B cell (primary cell): ENCODE measurements around the gene SARM1. TPM values are rescaled to one million over a fixed set of nuclear protein-coding genes. Genes with fewer than 3 reads are reported as not detected.

Source experiments
- ATAC-seq: fragments of 200-7000 bp; cut with Tn5 transposase; one replicate; pipeline ENCODE4 v1.10.0; 2021; ENCODE audit warnings: low read depth, mild to moderate bottlenecking, moderate number of reproducible peaks, moderate library complexity
- CTCF ChIA-PET: fragments of 350-600 bp; sonication (Branson Sonifier 250); formaldehyde crosslinking; loops from one replicate; lab custom pipeline; 2021; ENCODE audit warnings: antibody characterized with exemption, inconsistent platforms; lab: Charles Lee
- POLR2A ChIA-PET: fragments of 350-600 bp; sonication (Branson Sonifier 250); formaldehyde crosslinking; loops from one replicate; lab custom pipeline; 2021; ENCODE audit warnings: antibody characterized with exemption; lab: Charles Lee
- DNase-seq: peaks from one replicate; pipeline ENCODE4 v3.0.0; 2013
- H2AFZ ChIP-seq: 2 replicates; pipeline ENCODE4 v1.6.1; 2012; ENCODE audit warnings: mild to moderate bottlenecking, low read depth, low read length; ENCODE audit not compliant: insufficient read depth, poor library complexity, severe bottlenecking
- H3K27ac ChIP-seq, 2 donors: 1 replicate in 1 of 2; 2 replicates in 1 of 2; pipeline ENCODE4 v1.5.1; 2012 to 2013; ENCODE audit warnings: low read length in 2 of 2, mild to moderate bottlenecking in 2 of 2, moderate library complexity in 1 of 2
- H3K27me3 ChIP-seq, 4 experiments: fragments of 200-600 bp in 1 of 4; sonication (generic) in 1 of 4; replicated peaks in 1 of 4; 1 replicate in 2 of 4; 2 replicates in 2 of 4; pipeline versions ENCODE4 v1.6.1 to v1.7.0; 2013 to 2016; ENCODE audit warnings: low read length in 3 of 4, mild to moderate bottlenecking in 2 of 4, mixed read lengths in 1 of 4, moderate library complexity in 1 of 4; ENCODE audit not compliant: insufficient read depth in 4 of 4, control insufficient read depth in 3 of 4; ENCODE audit errors: control extremely low read depth in 1 of 4
- H3K36me3 ChIP-seq, 2 experiments: replicated peaks in 1 of 2; 1 replicate in 1 of 2; 2 replicates in 1 of 2; pipeline versions ENCODE4 v1.6.1 to v1.7.1; 2013; ENCODE audit warnings: low read length in 1 of 2; ENCODE audit not compliant: insufficient read depth in 2 of 2, control insufficient read depth in 1 of 2; ENCODE audit errors: control extremely low read depth in 1 of 2, extremely low read depth in 1 of 2
- H3K4me1 ChIP-seq, 2 donors: fragments of 200-600 bp in 1 of 2; sonication (generic) in 1 of 2; 1 replicate in 1 of 2; 2 replicates in 1 of 2; pipeline versions ENCODE4 v1.5.1 to v1.6.1; 2013 to 2017; ENCODE audit warnings: low read length in 2 of 2; ENCODE audit not compliant: control insufficient read depth in 2 of 2, insufficient read depth in 2 of 2
- H3K4me2 ChIP-seq: replicated peaks from 2 replicates; pipeline ENCODE3; 2012; ENCODE audit warnings: mild to moderate bottlenecking, low read depth, low read length; ENCODE audit not compliant: poor library complexity, severe bottlenecking
- H3K4me3 ChIP-seq, 5 experiments: fragments of 200-600 bp in 1 of 5; sonication (generic) in 1 of 5; 1 replicate in 3 of 5; 2 replicates in 2 of 5; pipeline versions ENCODE4 v1.5.1 to v1.7.0; 2011 to 2016; ENCODE audit warnings: low read length in 4 of 5, mild to moderate bottlenecking in 4 of 5, low read depth in 2 of 5, control low read depth in 1 of 5, moderate library complexity in 1 of 5; ENCODE audit not compliant: insufficient read depth in 1 of 5; ENCODE audit errors: control extremely low read depth in 1 of 5, extremely low read depth in 1 of 5
- H3K79me2 ChIP-seq: fragments of 200-600 bp; sonication (generic); one replicate; pipeline ENCODE4 v1.6.0; 2016; ENCODE audit warnings: low read length; ENCODE audit not compliant: control insufficient read depth, insufficient read depth
- H3K9ac ChIP-seq: fragments of 200-600 bp; sonication (generic); 2 replicates; pipeline ENCODE4 v1.6.1; 2017; ENCODE audit warnings: mild to moderate bottlenecking, low read length, moderate library complexity
- H3K9me3 ChIP-seq, 3 donors: one replicate each; pipeline versions ENCODE4 v1.6.1 to v1.7.1; 2013; ENCODE audit warnings: low read length in 2 of 3; ENCODE audit not compliant: control insufficient read depth in 2 of 3, insufficient read depth in 1 of 3; ENCODE audit errors: control extremely low read depth in 1 of 3
- H4K20me1 ChIP-seq: 2 replicates; pipeline ENCODE4 v1.6.0; 2012; ENCODE audit warnings: mild to moderate bottlenecking, low read length; ENCODE audit not compliant: insufficient read depth, control insufficient read depth, poor library complexity, severe bottlenecking
- H3K27ac Mint-ChIP-seq: one replicate; pipeline ENCODE4 v1.8.0; 2021; ENCODE audit warnings: mixed read lengths
- H3K27me3 Mint-ChIP-seq: one replicate; pipeline ENCODE4 v1.8.0; 2021; ENCODE audit warnings: mixed read lengths
- H3K4me1 Mint-ChIP-seq: one replicate; pipeline ENCODE4 v1.8.0; 2021; ENCODE audit warnings: mixed read lengths
- H3K4me3 Mint-ChIP-seq: one replicate; pipeline ENCODE4 v1.8.0; 2021; ENCODE audit warnings: mixed read lengths
- H3K9me3 Mint-ChIP-seq: one replicate; pipeline ENCODE4 v1.8.0; 2022; ENCODE audit warnings: mixed read lengths; ENCODE audit not compliant: insufficient read depth
- EZH2 ChIP-seq: IDR thresholded peaks from 2 replicates; pipeline ENCODE4 v1.6.1; 2012; ENCODE audit warnings: borderline replicate concordance, low read depth, mild to moderate bottlenecking, moderate library complexity, low read length; ENCODE audit not compliant: insufficient read depth, poor library complexity, severe bottlenecking
- WGBS: methylation state at CpG from one replicate; pipeline ENCODE4 v1.1.5; 2013; ENCODE audit warnings: missing lambda C conversion rate; ENCODE audit not compliant: insufficient coverage; 5-methylcytosine and 5-hydroxymethylcytosine counted together
- intact Hi-C: fragments of 100-400 bp; cut with micrococcal nuclease; formaldehyde crosslinking; loops from one replicate; pipeline ENCODE4 v1.10.0; 2022
- polyA plus RNA-seq: library from polyadenylated mRNA; depleted of rRNA; stranded (reverse); fragments of >200 nt; gene quantifications from 2 replicates; pipeline ENCODE4 v1.2.3, GENCODE V29; 2012
- total RNA-seq, 2 donors: library from RNA; stranded (reverse); fragments of 120-200 nt in 1 of 2; gene quantifications; 1 replicate in 1 of 2; 2 replicates in 1 of 2; pipeline versions ENCODE4 v1.2.3 to v1.2.4, GENCODE V29; 2013 to 2022
- TF ChIP-seq, protein P1 (sequence below): fragments of 200-600 bp; IDR thresholded peaks from one replicate; pipeline ENCODE4 v1.8.0; 2022; ENCODE audit warnings: antibody characterized with exemption, mild to moderate bottlenecking

The SARM1 gene
- total and polyA plus RNA-seq, 2 donors (not counting 1 experiment from before 2014, with no cell fraction given): 22.5 to 32.8 TPM

DNA sequence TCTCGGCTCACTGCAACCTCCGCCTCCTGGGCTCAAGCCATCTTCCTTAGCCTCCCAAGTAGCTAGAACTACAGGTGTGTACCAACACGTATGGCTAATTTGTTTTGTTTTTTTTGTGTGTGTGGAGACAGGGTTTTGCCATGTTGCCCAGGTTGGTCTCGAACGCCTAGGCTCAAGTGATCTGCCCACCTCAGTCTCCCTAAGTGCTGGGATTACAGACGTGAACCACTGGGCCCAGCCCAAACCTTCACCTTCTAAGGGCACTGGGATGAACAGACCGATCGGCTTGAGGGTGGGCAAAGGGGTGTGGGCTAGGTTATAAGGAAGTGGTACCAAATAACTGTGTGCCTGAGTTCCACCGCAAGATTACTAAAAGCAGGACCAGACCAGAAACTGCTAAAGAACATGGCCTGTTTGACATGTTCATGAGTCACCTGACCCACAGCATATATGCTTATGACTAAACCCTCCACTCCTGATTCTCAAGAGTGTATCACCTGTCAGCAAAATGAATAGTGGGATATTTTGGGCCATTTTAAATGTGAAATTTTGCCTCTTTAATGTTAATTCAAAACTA lies 44.4 kb upstream of the SARM1 start:
- Histone ChIP-seq H3K36me3 (peaks cover 0 to 45% of the 10 kb centered on the region in 2 experiments), H3K4me3 (no peak overlapping the region), H3K27me3 (no peaks in the 10 kb centered on the region), H3K27ac (no peak overlapping the region), H3K4me2 (no peak overlapping the region), H2AFZ (no peak overlapping the region), H4K20me1 (peaks cover 4% of the 10 kb centered on the region), H3K9me3 (no peaks in the 10 kb centered on the region), H3K79me2 (peaks cover 7% of the 10 kb centered on the region), H3K9ac (no peak overlapping the region), H3K4me1 (no peaks in the 10 kb centered on the region)
- TF ChIP-seq, protein P1, sequence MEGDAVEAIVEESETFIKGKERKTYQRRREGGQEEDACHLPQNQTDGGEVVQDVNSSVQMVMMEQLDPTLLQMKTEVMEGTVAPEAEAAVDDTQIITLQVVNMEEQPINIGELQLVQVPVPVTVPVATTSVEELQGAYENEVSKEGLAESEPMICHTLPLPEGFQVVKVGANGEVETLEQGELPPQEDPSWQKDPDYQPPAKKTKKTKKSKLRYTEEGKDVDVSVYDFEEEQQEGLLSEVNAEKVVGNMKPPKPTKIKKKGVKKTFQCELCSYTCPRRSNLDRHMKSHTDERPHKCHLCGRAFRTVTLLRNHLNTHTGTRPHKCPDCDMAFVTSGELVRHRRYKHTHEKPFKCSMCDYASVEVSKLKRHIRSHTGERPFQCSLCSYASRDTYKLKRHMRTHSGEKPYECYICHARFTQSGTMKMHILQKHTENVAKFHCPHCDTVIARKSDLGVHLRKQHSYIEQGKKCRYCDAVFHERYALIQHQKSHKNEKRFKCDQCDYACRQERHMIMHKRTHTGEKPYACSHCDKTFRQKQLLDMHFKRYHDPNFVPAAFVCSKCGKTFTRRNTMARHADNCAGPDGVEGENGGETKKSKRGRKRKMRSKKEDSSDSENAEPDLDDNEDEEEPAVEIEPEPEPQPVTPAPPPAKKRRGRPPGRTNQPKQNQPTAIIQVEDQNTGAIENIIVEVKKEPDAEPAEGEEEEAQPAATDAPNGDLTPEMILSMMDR: no peak
- no peak for TF ChIP-seq EZH2
- ChIA-PET POLR2A (no interaction called here), CTCF (no interaction called here)
- Mint-ChIP-seq H3K4me1 (peaks cover 5% of the 10 kb centered on the region), H3K27me3 (no peaks in the 10 kb centered on the region), H3K9me3 (no peaks in the 10 kb centered on the region), H3K4me3 (no peak overlapping the region), H3K27ac (no peak overlapping the region)
- ATAC-seq (no peak), DNase-seq (no peak)
- WGBS: 89% methylated on average over 4 of the region's 9 CpGs
- intact Hi-C loops: no loop called here

DNA sequence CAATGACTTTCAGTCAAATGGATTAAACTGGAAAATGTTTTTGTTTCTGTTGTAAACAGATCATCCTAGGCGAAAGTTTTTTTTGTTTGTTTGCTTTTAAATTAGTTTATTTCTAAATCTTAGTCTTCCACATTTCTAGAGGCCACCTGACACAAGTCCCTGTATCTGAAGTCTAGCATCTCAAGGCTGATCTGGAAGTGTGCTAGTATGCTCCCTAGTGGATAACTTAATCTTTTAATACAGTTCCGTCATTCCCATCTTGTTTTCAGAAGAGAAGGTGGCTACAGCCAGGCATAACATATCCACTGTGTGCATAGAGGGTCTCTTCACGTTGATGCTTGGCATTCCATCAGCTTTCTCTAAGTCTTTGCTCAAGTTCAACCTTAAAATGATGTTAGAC lies 43.8 kb upstream of the SARM1 start:
- no peaks in the 10 kb centered on the region for H3K9me3 ChIP-seq
- no peak overlapping the region for H3K9ac ChIP-seq
- DNase-seq (no peak), ATAC-seq (no peak)
- peaks cover 9% of the 10 kb centered on the region for H4K20me1 ChIP-seq
- CTCF ChIA-PET: no interaction called here
- Mint-ChIP-seq H3K4me3 (no peak overlapping the region), H3K27ac (no peak overlapping the region), H3K27me3 (no peaks in the 10 kb centered on the region), H3K4me1 (peaks cover 7% of the 10 kb centered on the region), H3K9me3 (no peaks in the 10 kb centered on the region)
- H3K4me1 ChIP-seq: no peaks in the 10 kb centered on the region
- no peak overlapping the region for H2AFZ ChIP-seq
- H3K27me3 ChIP-seq: no peaks in the 10 kb centered on the region
- no peak overlapping the region for H3K4me3 ChIP-seq
- TF ChIP-seq, protein P1: no peak
- TF ChIP-seq EZH2: no peak
- intact Hi-C loops: no loop called here
- H3K79me2 ChIP-seq: peaks cover 13% of the 10 kb centered on the region
- WGBS: 100% methylated on average over 1 of the region's 3 CpGs
- no peak overlapping the region for H3K27ac ChIP-seq
- no peak overlapping the region for H3K4me2 ChIP-seq
- H3K36me3 ChIP-seq: peaks cover 0 to 47% of the 10 kb centered on the region in 2 experiments
- POLR2A ChIA-PET: no interaction called here
